ENCODE results near the gene FOXP1.

Gene FOXP1

GRCh38 chr3:71469138-71469435 lies 114.4 kb downstream of the FOXP1 start:
- intact Hi-C loops (cut with DNase I) = no loop called here
- DNase-seq = no peak

GRCh38 chr3:71468311-71469137 lies 115.0 kb downstream of the FOXP1 start:
- intact Hi-C loops (cut with DNase I) = no loop called here
- DNase-seq = no peak

- DNase-seq = peak in 22 of 42 donors; percentile 22 to 78 (median 50)
- intact Hi-C loops (cut with DNase I) = no loop called here
Measured at GRCh38 chr3:71466483-71466882, 117.0 kb downstream of the FOXP1 start.

GRCh38 chr3:71465371-71466036 lies 118.0 kb downstream of the FOXP1 start:
- no peak for DNase-seq
- intact Hi-C loops (cut with DNase I) = no loop called here

GRCh38 chr3:71464613-71465012 lies 118.9 kb downstream of the FOXP1 start:
- intact Hi-C loops (cut with DNase I) = no loop called here
- no peak for DNase-seq

- intact Hi-C loops (cut with DNase I) = no loop called here
- DNase-seq = no peak
Measured at GRCh38 chr3:71463617-71464016, 119.9 kb downstream of the FOXP1 start.

GRCh38 chr3:71462586-71462985 lies 120.9 kb downstream of the FOXP1 start:
- intact Hi-C loops (cut with DNase I) = no loop called here
- no peak for DNase-seq

GRCh38 chr3:71461749-71462483 lies 121.6 kb downstream of the FOXP1 start:
- intact Hi-C loops (cut with DNase I) = no loop called here
- no peak for DNase-seq

- intact Hi-C loops (cut with DNase I) = no loop called here
- DNase-seq = no peak
Measured at GRCh38 chr3:71461114-71461513, 122.4 kb downstream of the FOXP1 start.

- intact Hi-C loops (cut with DNase I) = no loop called here
- DNase-seq = no peak
Measured at GRCh38 chr3:71458895-71459294, 124.6 kb downstream of the FOXP1 start.

GRCh38 chr3:71456826-71457225 lies 126.7 kb downstream of the FOXP1 start:
- no peak for DNase-seq
- intact Hi-C loops (cut with DNase I) = no loop called here

- intact Hi-C loops (cut with DNase I) = no loop called here
- no peak for DNase-seq
Measured at GRCh38 chr3:71456156-71456555, 127.4 kb downstream of the FOXP1 start.

- no peak for DNase-seq
Measured at GRCh38 chr3:71454512-71455403, 128.8 kb downstream of the FOXP1 start.

GRCh38 chr3:71453822-71454511 lies 129.6 kb downstream of the FOXP1 start:
- DNase-seq = no peak
- intact Hi-C loops (cut with DNase I) = no loop called here

More at GRCh38 chr3:71454512-71455403, 128.8 kb downstream of the FOXP1 start:
- intact Hi-C loops (cut with DNase I) = no loop called here

- DNase-seq = no peak
- intact Hi-C loops (cut with DNase I) = no loop called here
Measured at GRCh38 chr3:71453319-71453718, 130.2 kb downstream of the FOXP1 start.

- intact Hi-C loops (cut with DNase I) = no loop called here
- no peak for DNase-seq
Measured at GRCh38 chr3:71451812-71452211, 131.7 kb downstream of the FOXP1 start.

GRCh38 chr3:71451060-71451459 lies 132.5 kb downstream of the FOXP1 start:
- no peak for DNase-seq
- intact Hi-C loops (cut with DNase I) = no loop called here

- intact Hi-C loops (cut with DNase I) = no loop called here
- DNase-seq = no peak
Measured at GRCh38 chr3:71450162-71450561, 133.4 kb downstream of the FOXP1 start.

- DNase-seq = no peak
- intact Hi-C loops (cut with DNase I) = no loop called here
Measured at GRCh38 chr3:71447803-71448202, 135.7 kb downstream of the FOXP1 start.

All from head of caudate nucleus (tissue), 42 donors.